ENCODE measurements around the gene VAC14. TPM values are rescaled to one million over a fixed set of nuclear protein-coding genes. Genes with fewer than 3 reads are reported as not detected.

Gene VAC14
- total and polyA plus RNA-seq, 2 of the 8 experiments (the other 6 are each of a cell fraction or from before 2014, with no cell fraction given): 56.0 to 108 TPM

DNA sequence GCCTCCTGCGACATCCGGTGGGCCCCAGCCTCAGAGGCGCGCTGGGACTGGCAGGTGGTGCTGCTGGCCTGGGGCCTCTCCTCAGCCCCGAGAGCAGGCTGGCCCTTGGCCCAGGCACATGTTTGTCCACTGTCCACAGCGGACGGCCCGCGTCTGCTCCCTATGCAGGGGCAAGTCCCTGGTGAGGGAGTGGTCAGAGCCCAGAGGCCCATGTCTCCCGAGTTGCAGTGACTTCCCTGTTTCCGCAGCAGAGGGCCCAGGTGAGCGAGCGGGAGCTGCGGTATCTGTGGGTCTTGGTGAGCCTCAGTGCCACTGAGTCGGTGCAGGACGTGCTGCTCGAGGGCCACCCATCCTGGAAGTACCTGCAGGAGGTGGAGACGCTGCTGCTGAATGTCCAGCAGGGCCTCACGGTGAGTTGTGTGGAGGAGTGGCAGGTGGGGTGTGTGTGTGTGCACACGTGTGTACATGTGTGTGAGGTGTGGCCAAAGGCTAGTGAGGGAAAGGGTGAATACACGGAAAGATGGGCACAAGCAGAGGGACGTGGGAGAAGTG is 144.2 kb downstream of the VAC14 start:
- Histone ChIP-seq H3K4me2 (ENCODE audit: insufficient read depth in 1 of 2, low read depth in 2 of 2, low read length in 2 of 2) (no peak overlapping the region), H3K4me3 (ENCODE audit: extremely low read depth in 1 of 4, insufficient read depth in 2 of 4, low read depth in 3 of 4, low read length in 4 of 4) (no peak overlapping the region), H3K27ac (ENCODE audit: low read depth, low read length) (no peak overlapping the region), H3K9me3 (ENCODE audit: insufficient read depth in 2 of 2, low read depth in 1 of 2, low read length in 1 of 2) (no peaks in the 10 kb centered on the region), H4K91ac (replicated peaks; ENCODE audit: insufficient read length, low read length) (no peak overlapping the region), H3K4me1 (replicated peaks in 1 of 4; ENCODE audit: control insufficient read depth in 3 of 4, insufficient read depth in 4 of 4, low read length in 3 of 4) (peaks cover 0 to 14% (median 7%) of the 10 kb centered on the region in 4 experiments; a peak in 6 of 7 replicates), H2BK15ac (ENCODE audit: low read length) (no peak overlapping the region), H3K79me2 (ENCODE audit: control insufficient read depth in 1 of 2, insufficient read depth in 2 of 2, low read length in 2 of 2) (no peaks in the 10 kb centered on the region), H3K14ac (ENCODE audit: insufficient read length) (no peak overlapping the region), H2BK5ac (ENCODE audit: low read depth, low read length) (peak overlapping the region; percentile 39; the same call in 1 of the 2 replicates), H3K18ac (ENCODE audit: extremely low read depth, low read length) (no peak overlapping the region), H3K23ac (ENCODE audit: insufficient read length) (no peak overlapping the region), H4K20me1 (replicated peaks in 1 of 2; ENCODE audit: control insufficient read depth in 1 of 2, insufficient read depth in 2 of 2, low read length in 2 of 2) (peaks cover 0 to 2% of the 10 kb centered on the region in 2 experiments), H3K4ac (replicated peaks; ENCODE audit: insufficient read length, low read depth, low read length) (no peak overlapping the region), H2BK120ac (replicated peaks; ENCODE audit: low read depth, low read length) (no peak overlapping the region), H4K5ac (ENCODE audit: insufficient read length, low read depth, low read length) (no peak overlapping the region), H3K27me3 (replicated peaks in 1 of 4; ENCODE audit: control insufficient read depth in 3 of 4, extremely low read depth in 1 of 4, insufficient read depth in 3 of 4, low read length in 3 of 4) (no peaks in the 10 kb centered on the region; a peak in 2 of 7 replicates), H4K8ac (ENCODE audit: extremely low read depth, insufficient read depth, low read length) (no peak overlapping the region; the same call in 1 of the 2 replicates), H2AFZ (ENCODE audit: low read length) (no peak overlapping the region), H3K79me1 (ENCODE audit: low read depth, low read length) (no peaks in the 10 kb centered on the region), H3K36me3 (ENCODE audit: control insufficient read depth in 2 of 4, insufficient read depth in 4 of 4, low read length in 3 of 4) (no peaks in the 10 kb centered on the region), H3K9ac (replicated peaks in 1 of 4; ENCODE audit: extremely low read depth in 1 of 4, low read depth in 3 of 4, low read length in 3 of 4) (no peak overlapping the region), H2BK12ac (ENCODE audit: low read depth, low read length) (no peak overlapping the region; the same call in 1 of the 2 replicates), H3K56ac (replicated peaks; ENCODE audit: insufficient read length, low read depth, low read length) (no peak overlapping the region), H3K23me2 (ENCODE audit: low read depth, low read length) (no peaks in the 10 kb centered on the region), H2AK5ac (ENCODE audit: low read depth, low read length) (no peak overlapping the region; the same call in 1 of the 2 replicates), H2BK20ac (ENCODE audit: low read length) (no peak overlapping the region)
- POLR2A ChIA-PET (ENCODE audit: partially characterized antibody): no interaction called here
- WGBS, 2 experiments (ENCODE audit: extremely low coverage in 1 of 2, insufficient coverage in 1 of 2, insufficient read length in 1 of 2, insufficient replicate concordance in 2 of 2, low coverage in 1 of 2, low lambda C conversion rate in 2 of 2, missing lambda C conversion rate in 1 of 2): 90% methylated on average over 21 of the region's 22 CpGs; no CpG with 5 or more reads in 1 of the 2 experiments
- FAIRE-seq: no peak
- TF ChIP-seq, protein P1, sequence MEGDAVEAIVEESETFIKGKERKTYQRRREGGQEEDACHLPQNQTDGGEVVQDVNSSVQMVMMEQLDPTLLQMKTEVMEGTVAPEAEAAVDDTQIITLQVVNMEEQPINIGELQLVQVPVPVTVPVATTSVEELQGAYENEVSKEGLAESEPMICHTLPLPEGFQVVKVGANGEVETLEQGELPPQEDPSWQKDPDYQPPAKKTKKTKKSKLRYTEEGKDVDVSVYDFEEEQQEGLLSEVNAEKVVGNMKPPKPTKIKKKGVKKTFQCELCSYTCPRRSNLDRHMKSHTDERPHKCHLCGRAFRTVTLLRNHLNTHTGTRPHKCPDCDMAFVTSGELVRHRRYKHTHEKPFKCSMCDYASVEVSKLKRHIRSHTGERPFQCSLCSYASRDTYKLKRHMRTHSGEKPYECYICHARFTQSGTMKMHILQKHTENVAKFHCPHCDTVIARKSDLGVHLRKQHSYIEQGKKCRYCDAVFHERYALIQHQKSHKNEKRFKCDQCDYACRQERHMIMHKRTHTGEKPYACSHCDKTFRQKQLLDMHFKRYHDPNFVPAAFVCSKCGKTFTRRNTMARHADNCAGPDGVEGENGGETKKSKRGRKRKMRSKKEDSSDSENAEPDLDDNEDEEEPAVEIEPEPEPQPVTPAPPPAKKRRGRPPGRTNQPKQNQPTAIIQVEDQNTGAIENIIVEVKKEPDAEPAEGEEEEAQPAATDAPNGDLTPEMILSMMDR (IDR thresholded peaks at IDR 0.05; ENCODE audit: control extremely low read depth in 1 of 3, insufficient read depth in 1 of 3, low read depth in 1 of 3, low read length in 3 of 3): peak; percentile 25 to 32 (median 31)
- TF ChIP-seq NRF1 (IDR thresholded peaks at IDR 0.05; ENCODE audit: low read depth, low read length): no peak
- no peak for TF ChIP-seq MAFK (IDR thresholded peaks at IDR 0.05; ENCODE audit: low read depth, low read length)
- TF ChIP-seq EGR1 (IDR thresholded peaks at IDR 0.05; ENCODE audit: borderline replicate concordance, low read depth, low read length): no peak
- peak; percentile 18 to 51; a peak in 3 of 4 replicates for TF ChIP-seq RAD21 (IDR thresholded peaks at IDR 0.05 in 1 of 2, conservative IDR thresholded peaks at IDR 0.05 in 1 of 2; ENCODE audit: low read depth in 2 of 2, low read length in 2 of 2)
- no peak for TF ChIP-seq YY1 (IDR thresholded peaks at IDR 0.05; ENCODE audit: low read depth, low read length)
- DNase-seq (ENCODE audit: low read depth in 1 of 2, low spot score in 2 of 2): no peak
- CTCF ChIA-PET (ENCODE audit: partially characterized antibody): interaction anchor here (0.6 to 4.4 kb wide), 5 partner anchors 23 to 120 kb away, joined by 3 to 36 read pairs (median 4); no protein-coding TSS in a partner anchor
